ENCODE results near the gene CCNJL. TPM values are rescaled to one million over a fixed set of nuclear protein-coding genes. Genes with fewer than 3 reads are reported as not detected.

Gene CCNJL
- total and polyA plus RNA-seq, 2 donors (not counting 1 experiment from before 2014, with no cell fraction given), result 0.03 to 0.67 TPM

GRCh38 chr5:160325716-160326115 lies 13.4 kb upstream of the CCNJL start:
- Histone ChIP-seq H3K4me2 (replicated peaks; ENCODE audit: low read depth, low read length, poor library complexity, severe bottlenecking) (no peak overlapping the region), H3K4me3 (ENCODE audit: control extremely low read depth in 1 of 5, extremely low read depth in 1 of 5, insufficient read depth in 1 of 5, low read depth in 2 of 5, low read length in 4 of 5) (no peak overlapping the region), H3K27me3 (replicated peaks in 1 of 4; ENCODE audit: control extremely low read depth in 1 of 4, control insufficient read depth in 3 of 4, insufficient read depth in 4 of 4, low read length in 3 of 4) (peaks cover 0 to 2% (median 0%) of the 10 kb centered on the region in 4 experiments), H3K36me3 (replicated peaks in 1 of 2; ENCODE audit: control extremely low read depth in 1 of 2, control insufficient read depth in 1 of 2, extremely low read depth in 1 of 2, insufficient read depth in 2 of 2, low read length in 1 of 2) (no peaks in the 10 kb centered on the region), H3K4me1 (ENCODE audit: control insufficient read depth in 2 of 2, insufficient read depth in 2 of 2, low read length in 2 of 2) (no peaks in the 10 kb centered on the region), H3K79me2 (ENCODE audit: control insufficient read depth, insufficient read depth, low read length) (no peaks in the 10 kb centered on the region), H3K27ac (ENCODE audit: low read length in 2 of 2) (no peak overlapping the region), H3K9me3 (ENCODE audit: control extremely low read depth in 1 of 3, control insufficient read depth in 2 of 3, insufficient read depth in 1 of 3, low read length in 2 of 3) (no peaks in the 10 kb centered on the region), H3K9ac (ENCODE audit: low read length) (no peak overlapping the region), H4K20me1 (ENCODE audit: control insufficient read depth, insufficient read depth, low read length, poor library complexity, severe bottlenecking) (no peaks in the 10 kb centered on the region), H2AFZ (ENCODE audit: insufficient read depth, low read depth, low read length, poor library complexity, severe bottlenecking) (no peak overlapping the region)
- 100% methylated on average over 2 of the region's 2 CpGs for WGBS (ENCODE audit: insufficient coverage)
- Mint-ChIP-seq H3K4me3 (no peak overlapping the region), H3K27ac (no peak overlapping the region), H3K27me3 (no peaks in the 10 kb centered on the region), H3K9me3 (ENCODE audit: insufficient read depth) (no peaks in the 10 kb centered on the region), H3K4me1 (no peaks in the 10 kb centered on the region)
- ATAC-seq (ENCODE audit: low read depth), result no peak
- POLR2A ChIA-PET, result no interaction called here
- intact Hi-C loops (cut with micrococcal nuclease), result no loop called here
- no peak for DNase-seq
- TF ChIP-seq CTCF (IDR thresholded peaks at IDR 0.05) (no peak), EZH2 (IDR thresholded peaks at IDR 0.05; ENCODE audit: borderline replicate concordance, insufficient read depth, low read depth, low read length, poor library complexity, severe bottlenecking) (no peak)
- CTCF ChIA-PET, result no interaction called here

GRCh38 chr5:160324886-160325285 lies 12.5 kb upstream of the CCNJL start:
- Histone ChIP-seq H3K4me2 (replicated peaks; ENCODE audit: low read depth, low read length, poor library complexity, severe bottlenecking) (no peak overlapping the region), H3K27ac (ENCODE audit: low read length in 2 of 2) (no peak overlapping the region), H3K36me3 (replicated peaks in 1 of 2; ENCODE audit: control extremely low read depth in 1 of 2, control insufficient read depth in 1 of 2, extremely low read depth in 1 of 2, insufficient read depth in 2 of 2, low read length in 1 of 2) (no peaks in the 10 kb centered on the region), H3K79me2 (ENCODE audit: control insufficient read depth, insufficient read depth, low read length) (no peaks in the 10 kb centered on the region), H3K4me1 (ENCODE audit: control insufficient read depth in 2 of 2, insufficient read depth in 2 of 2, low read length in 2 of 2) (no peaks in the 10 kb centered on the region), H3K27me3 (replicated peaks in 1 of 4; ENCODE audit: control extremely low read depth in 1 of 4, control insufficient read depth in 3 of 4, insufficient read depth in 4 of 4, low read length in 3 of 4) (peaks cover 0 to 2% (median 0%) of the 10 kb centered on the region in 4 experiments), H3K4me3 (ENCODE audit: control extremely low read depth in 1 of 5, extremely low read depth in 1 of 5, insufficient read depth in 1 of 5, low read depth in 2 of 5, low read length in 4 of 5) (no peak overlapping the region), H3K9ac (ENCODE audit: low read length) (no peak overlapping the region), H4K20me1 (ENCODE audit: control insufficient read depth, insufficient read depth, low read length, poor library complexity, severe bottlenecking) (no peaks in the 10 kb centered on the region), H2AFZ (ENCODE audit: insufficient read depth, low read depth, low read length, poor library complexity, severe bottlenecking) (no peak overlapping the region), H3K9me3 (ENCODE audit: control extremely low read depth in 1 of 3, control insufficient read depth in 2 of 3, insufficient read depth in 1 of 3, low read length in 2 of 3) (no peaks in the 10 kb centered on the region)
- Mint-ChIP-seq H3K27ac (no peak overlapping the region), H3K4me1 (no peaks in the 10 kb centered on the region), H3K9me3 (ENCODE audit: insufficient read depth) (no peaks in the 10 kb centered on the region), H3K4me3 (no peak overlapping the region), H3K27me3 (peaks cover 3% of the 10 kb centered on the region)
- DNase-seq (no peak), ATAC-seq (ENCODE audit: low read depth) (no peak)
- WGBS (ENCODE audit: insufficient coverage), result 0% methylated on average over 1 of the region's 2 CpGs
- ChIA-PET POLR2A (no interaction called here), CTCF (no interaction called here)
- no peak for TF ChIP-seq CTCF (IDR thresholded peaks at IDR 0.05)
- TF ChIP-seq EZH2 (IDR thresholded peaks at IDR 0.05; ENCODE audit: borderline replicate concordance, insufficient read depth, low read depth, low read length, poor library complexity, severe bottlenecking), result no peak
- intact Hi-C loops (cut with micrococcal nuclease), result no loop called here

All from B cell (primary cell).